ENCODE results near the gene WASF2.

- TF ChIP-seq POLR2A (IDR thresholded peaks at IDR 0.05) (no peak), CTCF (IDR thresholded peaks at IDR 0.05) (no peak), POLR2AphosphoS5 (IDR thresholded peaks at IDR 0.05) (no peak)
Measured at GRCh38 chr1:27455139-27455811, 34.7 kb downstream of the WASF2 start.

All from breast epithelium (tissue), 3 donors.